GM12878 (cell line): Measurements from ENCODE around the gene AXIN1. TPM values are rescaled to one million over a fixed set of nuclear protein-coding genes. Genes with fewer than 3 reads are reported as not detected.
A peak's percentile ranks its signal among the peaks of the same experiment; 100 is the strongest.

Experiments
- ATAC-seq: fragments of 200-7000 bp; cut with Tn5 transposase; 3 replicates; pipeline ENCODE4 v1.9.1; 2020; ENCODE audit warnings: mild to moderate bottlenecking, moderate library complexity
- BruUV-seq: library from RNA; stranded (reverse); fragments of 400-500 nt; replicated peaks from 2 replicates; lab custom pipeline; 2021; lab: Mats Ljungman, UMichigan
- CTCF ChIA-PET: fragments of 300-600 bp; sonication (Branson Sonifier 250); formaldehyde crosslinking; extraction: SDS; loops from one replicate; lab custom pipeline; 2021; ENCODE audit warnings: inconsistent platforms; lab: Yijun Ruan, JAX
- POLR2A ChIA-PET: fragments of 350-600 bp; formaldehyde crosslinking; extraction: SDS; loops from one replicate; lab custom pipeline; 2021; ENCODE audit warnings: inconsistent platforms; lab: Charles Lee
- RAD21 ChIA-PET: fragments of 300-600 bp; sonication (Branson Sonifier 250); formaldehyde crosslinking; loops from one replicate; lab custom pipeline; 2023; ENCODE audit warnings: antibody characterized with exemption; ENCODE audit not compliant: unreplicated experiment; lab: Charles Lee
- SMC1A ChIA-PET: fragments of 300-600 bp; sonication (Branson Sonifier 250); formaldehyde crosslinking; loops from one replicate; lab custom pipeline; 2023; ENCODE audit not compliant: unreplicated experiment, uncharacterized antibody; lab: Charles Lee
- DNase-seq: peaks from one replicate; pipeline ENCODE4 v3.0.0-alpha.2; 2011; ENCODE audit warnings: low read depth, low spot score
- FAIRE-seq: peaks from 3 replicates; lab custom pipeline; 2011; peaks lifted over from hg19 to GRCh38; lab: Jason Lieb, UNC
- H2AFZ ChIP-seq: 2 replicates; pipeline ENCODE4 v1.6.0; 2011; ENCODE audit warnings: low read depth, low read length, control low read depth; ENCODE audit not compliant: control insufficient read depth
- H3K27ac ChIP-seq: 2 replicates; pipeline ENCODE4 v1.5.1; 2011; ENCODE audit warnings: control low read depth; ENCODE audit not compliant: control insufficient read depth, insufficient read depth
- H3K27me3 ChIP-seq, 2 experiments: replicated peaks in 1 of 2; 2 replicates each; pipeline versions ENCODE4 v1.6.0 to v1.6.1; 2011; ENCODE audit warnings: low read length in 1 of 2; ENCODE audit not compliant: control insufficient read depth in 2 of 2, insufficient read depth in 2 of 2
- H3K36me3 ChIP-seq, 2 experiments: 2 replicates each; pipeline ENCODE4 v1.5.1; 2011; ENCODE audit warnings: low read length in 1 of 2; ENCODE audit not compliant: control insufficient read depth in 2 of 2, insufficient read depth in 2 of 2
- H3K4me1 ChIP-seq: 2 replicates; pipeline ENCODE4 v1.6.1; 2011; ENCODE audit warnings: mild to moderate bottlenecking, low read length, moderate library complexity, mixed read lengths; ENCODE audit not compliant: control insufficient read depth, insufficient read depth
- H3K4me2 ChIP-seq: 2 replicates; pipeline ENCODE4 v1.6.0; 2011; ENCODE audit warnings: control low read depth; ENCODE audit not compliant: control insufficient read depth, insufficient read depth
- H3K4me3 ChIP-seq: fragments of 200-600 bp; sonication (generic); 2 replicates; pipeline ENCODE4 v1.5.1; 2016
- H3K79me2 ChIP-seq: 2 replicates; pipeline ENCODE4 v1.6.0; 2011; ENCODE audit warnings: low read length; ENCODE audit not compliant: control insufficient read depth, insufficient read depth
- H3K9ac ChIP-seq: 2 replicates; pipeline ENCODE4 v1.8.0; 2011; ENCODE audit warnings: low read length, control low read depth, mixed read lengths; ENCODE audit not compliant: control insufficient read depth, insufficient read depth
- H3K9me3 ChIP-seq: replicated peaks from 3 replicates; pipeline ENCODE4 v1.5.1; 2011; ENCODE audit warnings: mild to moderate bottlenecking, low read length; ENCODE audit not compliant: control insufficient read depth, insufficient read depth
- H4K20me1 ChIP-seq: 2 replicates; pipeline ENCODE4 v1.6.0; 2011; ENCODE audit not compliant: control insufficient read depth, insufficient read depth
- ASH2L ChIP-seq: fragments of 300-600, 200-600 bp; sonication (generic); IDR thresholded peaks from 2 replicates; pipeline ENCODE4 v1.6.1; 2017; ENCODE audit warnings: low read depth, mild to moderate bottlenecking, borderline replicate concordance
- BCL11A ChIP-seq: IDR thresholded peaks from 2 replicates; pipeline ENCODE4 v1.6.1; 2011; ENCODE audit warnings: low read depth, low read length
- CBFB ChIP-seq: IDR thresholded peaks from 2 replicates; pipeline ENCODE4 v1.6.1; 2016; ENCODE audit warnings: antibody characterized with exemption, low read depth
- CTCF ChIP-seq, 3 experiments: IDR thresholded peaks in 2 of 3; conservative IDR thresholded peaks in 1 of 3; 2 replicates each; pipeline ENCODE4 v1.5.1; 2011; ENCODE audit warnings: low read depth in 3 of 3, low read length in 3 of 3, mild to moderate bottlenecking in 3 of 3, control low read depth in 2 of 3, moderate library complexity in 2 of 3, inconsistent platforms in 1 of 3, mixed read lengths in 1 of 3; ENCODE audit not compliant: control insufficient read depth in 2 of 3, insufficient read depth in 1 of 3; ENCODE audit errors: extremely low read depth in 1 of 3
- ETV6 ChIP-seq, 2 experiments: fragments of 450-650 bp in 1 of 2; IDR thresholded peaks in 1 of 2; conservative IDR thresholded peaks in 1 of 2; 2 replicates each; pipeline ENCODE4 v1.6.1; 2014; ENCODE audit warnings: antibody characterized with exemption in 1 of 2, borderline replicate concordance in 1 of 2, low read depth in 1 of 2, mild to moderate bottlenecking in 1 of 2, moderate library complexity in 1 of 2
- EZH2 ChIP-seq: IDR thresholded peaks from 2 replicates; pipeline ENCODE4 v1.6.1; 2012; ENCODE audit warnings: low read depth, mild to moderate bottlenecking, control low read depth, inconsistent platforms, low read length, borderline replicate concordance; ENCODE audit not compliant: control insufficient read depth
- MTA2 ChIP-seq: fragments of 450-650 bp; IDR thresholded peaks from 2 replicates; pipeline ENCODE4 v1.6.1; 2016; ENCODE audit warnings: low read depth, mild to moderate bottlenecking, moderate library complexity
- MTA3 ChIP-seq: IDR thresholded peaks from 2 replicates; pipeline ENCODE4 v1.6.1; 2012; ENCODE audit warnings: low read length, inconsistent platforms, borderline replicate concordance
- MYB ChIP-seq: fragments of 150-350 bp; IDR thresholded peaks from 2 replicates; pipeline ENCODE4 v1.6.1; 2014; ENCODE audit warnings: mild to moderate bottlenecking, low read depth, low read length, borderline replicate concordance
- MYC ChIP-seq: IDR thresholded peaks from 2 replicates; pipeline ENCODE4 v1.6.1; 2011; ENCODE audit warnings: mild to moderate bottlenecking, low read length, moderate library complexity, inconsistent platforms; ENCODE audit not compliant: insufficient read depth, insufficient replicate concordance, insufficient read length, severe bottlenecking
- NR2C2 ChIP-seq: IDR thresholded peaks from 2 replicates; pipeline ENCODE4 v1.6.1; 2011; ENCODE audit warnings: borderline replicate concordance, low read depth; ENCODE audit not compliant: control insufficient read depth, insufficient read length
- PML ChIP-seq: IDR thresholded peaks from 2 replicates; pipeline ENCODE4 v1.6.1; 2012; ENCODE audit warnings: low read length, inconsistent platforms
- RELA ChIP-seq: fragments of 450-650 bp; IDR thresholded peaks from 2 replicates; pipeline ENCODE4 v1.8.0; 2014; ENCODE audit warnings: borderline replicate concordance; ENCODE audit not compliant: partially characterized antibody
- SPI1 ChIP-seq: IDR thresholded peaks from 2 replicates; pipeline ENCODE4 v1.6.1; 2011; ENCODE audit warnings: low read depth, mild to moderate bottlenecking, low read length, moderate library complexity, borderline replicate concordance; ENCODE audit not compliant: insufficient read depth
- YY1 ChIP-seq: IDR thresholded peaks from 2 replicates; pipeline ENCODE4 v1.6.1; 2011; ENCODE audit warnings: low read depth, mild to moderate bottlenecking, low read length
- ZNF384 ChIP-seq: IDR thresholded peaks from 2 replicates; pipeline ENCODE4 v1.6.1; 2012; ENCODE audit warnings: low read depth, mild to moderate bottlenecking, low read length, improper control_type of control experiment, borderline replicate concordance
- ZSCAN29 ChIP-seq: fragments of 450-650 bp; IDR thresholded peaks from 2 replicates; pipeline ENCODE4 v1.6.1; 2017; ENCODE audit warnings: mild to moderate bottlenecking, moderate library complexity
- WGBS: methylation state at CpG from one replicate; pipeline ENCODE4 v1.1.6; 2016; ENCODE audit warnings: low lambda C conversion rate; ENCODE audit not compliant: insufficient replicate concordance, insufficient coverage; ENCODE audit errors: missing lambda C conversion rate; 5-methylcytosine and 5-hydroxymethylcytosine counted together
- in situ Hi-C: fragments of 300-500 bp; cut with MboI; formaldehyde crosslinking; loops from 9 replicates; pipeline ENCODE4 v1.14.3; 2018; ENCODE audit warnings: mixed read lengths
- intact Hi-C: fragments of 100-400 bp; cut with micrococcal nuclease; formaldehyde crosslinking; loops from one replicate; pipeline ENCODE4 v1.14.2; 2022; ENCODE audit not compliant: unreplicated experiment
- polyA plus RNA-seq, 11 experiments: library from polyadenylated mRNA; depleted of rRNA in 4 of 11; unstranded in 6 of 11; stranded (reverse) in 5 of 11; fragments of >200 nt; fragmentation: Nextera tagmentation in 4 of 11; fragmentation: Illumina TruSeq in 1 of 11; extraction: Ambion mirVana in 4 of 11; extraction: Trizol in 1 of 11; gene quantifications; 1 replicate in 1 of 11; 2 replicates in 10 of 11; pipeline versions ENCODE4 v1.2.1 to v1.2.3, GENCODE V29; 2011 to 2016; ENCODE audit warnings: inconsistent platforms in 2 of 11, missing spikeins in 2 of 11, low read depth in 1 of 11
- total RNA-seq, 4 experiments: library from RNA; depleted of rRNA in 3 of 4; stranded (reverse); fragments of >200 nt in 3 of 4; fragmentation: Illumina TruSeq in 1 of 4; extraction: Trizol in 1 of 4; gene quantifications; 2 replicates each; pipeline versions ENCODE4 v1.2.1 to v1.2.3, GENCODE V29; 2013 to 2021

AXIN1 gene
- total and polyA plus RNA-seq, 10 of the 15 experiments (the other 5 are each of a cell fraction or from before 2014, with no cell fraction given) = 0.26 to 27.1 (median 7.7) TPM

GRCh38 chr16:386641-387156 lies 34.2 kb upstream of the AXIN1 start:
- FAIRE-seq (no peak), DNase-seq (no peak), ATAC-seq (no peak)
- 97% methylated on average over 19 of the region's 19 CpGs for WGBS
- H2AFZ ChIP-seq = no peak overlapping the region
- POLR2A ChIA-PET = interaction anchor here (0.7 kb wide), 2 partner anchors 34 kb away, joined by 3 read pairs; no protein-coding TSS in a partner anchor
- H3K36me3 ChIP-seq = no peaks in the 10 kb centered on the region
- CTCF ChIA-PET = interaction anchor here (0.6 to 1.3 kb wide), 3 partner anchors 12 to 317 kb away, joined by 3 to 4 read pairs (median 4); no protein-coding TSS in a partner anchor
- in situ Hi-C loops (no loop called here), intact Hi-C loops (no loop called here)
- H4K20me1 ChIP-seq = no peaks in the 10 kb centered on the region
- no peak overlapping the region for H3K9ac ChIP-seq
- H3K27ac ChIP-seq = no peak overlapping the region
- H3K4me2 ChIP-seq = no peak overlapping the region
- H3K79me2 ChIP-seq = peaks cover 4% of the 10 kb centered on the region; the same call in 1 of the 2 replicates
- SMC1A ChIA-PET = no interaction called here
- no TSS peak for BruUV-seq
- H3K4me3 ChIP-seq = no peak overlapping the region
- no peaks in the 10 kb centered on the region for H3K27me3 ChIP-seq
- H3K9me3 ChIP-seq = no peaks in the 10 kb centered on the region
- peaks cover 14% of the 10 kb centered on the region for H3K4me1 ChIP-seq
- RAD21 ChIA-PET = interaction anchor here (0.8 to 1.0 kb wide), 2 partner anchors 16 to 39 kb away, joined by 3 read pairs; partner anchors contain the start of genes MRPL28 and RAB11FIP3
- TF ChIP-seq ZNF384 (peak; percentile 79; the same call in 1 of the 2 replicates), ASH2L (no peak), BCL11A (no peak), MYB (no peak), MYC (no peak), CBFB (no peak), NR2C2 (no peak), RELA (no peak), YY1 (0 out of 2 replicates have a peak, but pooled peaks have one; percentile 16), MTA2 (no peak), CTCF (IDR thresholded peaks at IDR 0.05 in 2 of 3, conservative IDR thresholded peaks at IDR 0.05 in 1 of 3; ENCODE audit: control insufficient read depth in 2 of 3, extremely low read depth in 1 of 3, insufficient read depth in 1 of 3, low read depth in 3 of 3, low read length in 3 of 3) (0 out of 6 replicates have a peak, but pooled peaks of 1 of the 3 experiments have one; percentile 1), PML (no peak), SPI1 (no peak), EZH2 (no peak), ETV6 (conservative IDR thresholded peaks at IDR 0.05 in 1 of 2, IDR thresholded peaks at IDR 0.05 in 1 of 2; ENCODE audit: borderline replicate concordance in 1 of 2, low read depth in 1 of 2) (no peak), ZSCAN29 (no peak), MTA3 (no peak)
